NCI-H526 treated with DMSO at 0.1 percent for 48 hours (cell line): ENCODE measurements around the gene HNRNPUL1.
A peak's percentile ranks its signal among the peaks of the same experiment; 100 is the strongest.
"Not testable (repeated sequence)": the region's sequence is repeated elsewhere in the genome, so short reads cannot be mapped to it uniquely, and the experiment has no call there.

Source experiments
- DNase-seq: peaks from one replicate; lab custom pipeline; 2025; lab: John Stamatoyannopoulos, UW

The HNRNPUL1 gene

DNA sequence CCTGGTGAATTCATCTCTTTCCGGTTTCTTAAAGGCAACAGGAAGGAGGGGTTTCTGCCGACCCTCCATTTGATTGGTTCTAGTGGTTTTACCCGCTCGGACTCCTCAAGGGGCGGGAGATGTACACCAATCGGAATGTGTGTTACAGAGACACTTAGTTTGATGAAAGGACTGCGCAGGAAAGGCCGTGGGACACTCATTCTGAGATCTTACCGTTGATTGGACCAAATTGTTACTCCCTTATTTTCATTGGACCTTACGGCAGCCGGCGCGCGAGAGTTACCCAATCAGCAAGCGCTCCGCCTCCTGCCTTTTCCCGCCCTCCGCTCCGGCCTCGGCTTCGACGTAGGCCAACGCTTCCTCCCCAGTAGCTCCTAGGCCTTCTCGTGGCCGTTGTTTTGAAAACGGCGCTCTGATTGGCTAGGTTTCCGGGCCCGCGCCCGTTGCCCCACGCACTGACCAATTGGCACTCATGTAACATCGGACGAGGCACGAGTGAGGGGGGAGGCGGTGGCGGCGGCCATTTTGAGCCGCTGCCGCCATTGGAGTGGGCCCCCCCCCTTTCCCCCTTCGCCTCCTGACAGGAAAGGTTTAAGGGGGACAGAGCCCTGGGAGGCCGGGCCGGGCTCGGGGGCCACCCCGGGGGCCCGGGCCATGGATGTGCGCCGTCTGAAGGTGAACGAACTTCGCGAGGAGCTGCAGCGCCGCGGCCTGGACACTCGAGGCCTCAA lies at the start of gene HNRNPUL1:
HNRNPUL1 (plus strand) TSS at position 523 of the 731 bp plus-strand sequence; CDS start at position 655, 132 bp downstream.
- peak; percentile 100 for DNase-seq

GRCh38 chr19:41217741-41218140 lies 46.4 kb upstream of the HNRNPUL1 start:
- no peak for DNase-seq

GRCh38 chr19:41218249-41218614 lies 45.9 kb upstream of the HNRNPUL1 start:
- DNase-seq = no peak

DNA sequence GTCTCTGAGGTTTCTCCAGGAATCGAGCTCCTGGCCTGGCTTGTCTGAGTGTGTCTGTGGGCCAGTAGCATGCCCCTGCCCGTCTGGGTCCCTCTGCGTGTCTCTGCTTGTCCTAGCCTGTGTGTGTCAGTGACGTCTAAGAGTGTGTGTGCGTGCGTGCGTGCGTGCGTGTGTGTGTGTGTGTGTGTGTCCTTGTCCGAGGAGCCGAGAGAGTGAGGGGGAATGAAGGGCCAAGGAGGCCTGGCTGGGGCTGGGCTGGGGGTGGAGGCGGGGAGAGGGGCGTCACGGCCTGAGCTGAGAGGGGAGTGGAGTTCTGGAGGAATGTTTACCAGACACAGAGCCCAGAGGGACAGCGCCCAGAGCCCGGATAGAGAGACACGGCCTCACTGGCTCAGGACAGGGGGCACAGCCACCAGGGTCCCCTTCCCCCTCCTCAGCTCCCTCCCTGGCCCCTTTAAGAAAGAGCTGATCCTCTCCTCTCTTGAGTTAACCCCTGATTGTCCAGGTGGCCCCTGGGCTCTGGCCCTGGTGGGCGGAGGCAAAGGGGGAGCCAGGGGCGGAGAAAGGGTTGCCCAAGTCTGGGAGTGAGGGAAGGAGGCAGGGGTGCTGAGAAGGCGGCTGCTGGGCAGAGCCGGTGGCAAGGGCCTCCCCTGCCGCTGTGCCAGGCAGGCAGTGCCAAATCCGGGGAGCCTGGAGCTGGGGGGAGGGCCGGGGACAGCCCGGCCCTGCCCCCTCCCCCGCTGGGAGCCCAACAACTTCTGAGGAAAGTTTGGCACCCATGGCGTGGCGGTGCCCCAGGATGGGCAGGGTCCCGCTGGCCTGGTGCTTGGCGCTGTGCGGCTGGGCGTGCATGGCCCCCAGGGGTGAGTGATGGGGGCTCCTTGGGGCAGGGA lies 45.3 kb upstream of the HNRNPUL1 start, which contains the start of gene AXL:
AXL (plus strand) TSS at position 609 of the 893 bp plus-strand sequence; CDS start at position 779, 170 bp downstream.
- DNase-seq = no peak

- DNase-seq = no peak
Measured at GRCh38 chr19:41219924-41220567, 44.1 kb upstream of the HNRNPUL1 start.

- no peak for DNase-seq
Measured at GRCh38 chr19:41220811-41221210, 43.4 kb upstream of the HNRNPUL1 start.

GRCh38 chr19:41221514-41222205 lies 42.5 kb upstream of the HNRNPUL1 start:
- DNase-seq = no peak

DNA sequence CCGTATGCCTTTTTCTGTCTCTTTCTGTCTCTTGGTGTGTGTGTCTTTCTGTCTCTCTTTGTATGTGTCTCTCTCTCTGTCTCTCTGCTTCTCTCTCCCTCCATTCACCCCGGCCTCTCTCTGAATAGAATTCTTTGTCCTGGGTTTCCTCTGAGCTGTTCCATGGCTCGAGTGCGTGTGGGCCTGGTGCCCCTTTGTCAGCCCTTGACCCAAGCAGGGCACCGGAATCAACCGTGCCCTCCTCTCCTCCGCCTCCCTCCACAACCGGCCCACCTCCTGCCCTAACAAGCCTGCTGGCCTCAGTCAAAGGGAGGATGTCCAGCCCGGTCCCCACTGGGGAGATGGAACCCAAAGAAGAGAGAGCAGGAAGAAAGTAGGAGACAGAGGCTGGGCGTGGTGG lies 41.9 kb upstream of the HNRNPUL1 start:
- DNase-seq = no peak

GRCh38 chr19:41223431-41224234 lies 40.5 kb upstream of the HNRNPUL1 start:
- no peak for DNase-seq

- no peak for DNase-seq
Measured at GRCh38 chr19:41224632-41225031, 39.5 kb upstream of the HNRNPUL1 start.

- no peak for DNase-seq
Measured at GRCh38 chr19:41225238-41226052, 38.7 kb upstream of the HNRNPUL1 start.

DNA sequence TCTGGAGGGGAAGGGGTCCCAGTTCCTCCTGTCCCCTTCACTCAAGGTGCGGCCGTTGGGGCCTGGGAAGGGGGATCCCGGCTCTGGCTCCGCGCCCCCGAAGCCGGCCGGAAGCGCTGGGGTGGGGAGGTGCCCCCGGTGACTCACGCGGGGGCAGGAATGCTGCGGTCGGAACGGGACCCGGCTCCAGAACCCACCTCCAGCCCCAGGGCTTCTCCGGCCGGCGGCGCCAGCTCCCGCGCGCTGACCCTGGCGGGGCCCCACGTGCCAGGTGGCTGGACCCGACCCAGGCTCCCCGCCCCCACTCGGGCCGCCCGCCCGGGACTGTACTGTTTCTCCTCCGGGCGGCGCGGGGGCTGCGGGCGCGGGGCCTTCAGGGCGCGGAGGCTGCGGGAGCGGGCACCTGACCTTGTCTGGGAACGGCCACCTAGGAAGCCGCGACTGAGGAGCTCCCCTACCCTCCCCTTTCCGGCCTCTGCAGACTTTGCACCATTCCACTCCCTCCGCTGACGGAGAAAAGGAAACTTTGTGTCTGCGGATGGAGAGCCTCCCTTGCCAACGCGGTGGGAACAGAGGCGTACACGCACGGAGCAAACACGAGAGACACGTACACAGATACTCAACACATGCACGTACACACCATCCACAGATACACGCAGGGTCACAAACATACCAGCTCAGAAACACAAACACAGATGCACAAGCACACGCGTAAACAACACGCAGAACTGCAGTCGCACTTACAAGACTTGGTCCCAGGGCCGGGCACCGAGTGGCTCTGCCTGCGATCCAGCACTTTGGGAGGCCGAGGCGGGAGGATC lies 37.9 kb upstream of the HNRNPUL1 start:
- DNase-seq = no peak

DNA sequence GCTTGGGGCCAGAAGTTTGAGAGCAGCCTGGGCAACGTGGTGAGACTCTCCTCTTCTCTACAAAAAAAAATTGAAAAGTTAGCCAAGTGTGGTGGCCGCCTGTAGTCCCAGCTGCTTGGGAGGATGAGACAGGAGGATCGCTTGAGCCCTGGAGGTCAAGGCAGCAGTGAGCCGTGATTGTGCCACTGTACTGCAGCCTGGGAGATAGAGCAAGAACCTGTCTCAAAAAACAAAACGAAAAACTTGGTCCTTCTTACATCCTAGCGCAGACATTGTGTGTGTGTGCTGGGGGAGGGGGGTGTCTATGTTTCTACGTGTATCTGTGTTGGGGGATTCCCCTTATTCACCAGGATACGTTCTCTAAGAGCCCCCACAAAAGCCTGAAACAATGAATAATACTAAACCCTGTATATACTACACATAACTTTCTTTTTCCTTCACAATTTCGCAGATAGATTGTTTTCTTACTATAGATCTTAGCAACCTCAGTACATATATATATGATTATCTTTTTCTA lies 37.2 kb upstream of the HNRNPUL1 start:
- DNase-seq = no peak

- DNase-seq = no peak
Measured at GRCh38 chr19:41228486-41228885, 35.7 kb upstream of the HNRNPUL1 start.

DNA sequence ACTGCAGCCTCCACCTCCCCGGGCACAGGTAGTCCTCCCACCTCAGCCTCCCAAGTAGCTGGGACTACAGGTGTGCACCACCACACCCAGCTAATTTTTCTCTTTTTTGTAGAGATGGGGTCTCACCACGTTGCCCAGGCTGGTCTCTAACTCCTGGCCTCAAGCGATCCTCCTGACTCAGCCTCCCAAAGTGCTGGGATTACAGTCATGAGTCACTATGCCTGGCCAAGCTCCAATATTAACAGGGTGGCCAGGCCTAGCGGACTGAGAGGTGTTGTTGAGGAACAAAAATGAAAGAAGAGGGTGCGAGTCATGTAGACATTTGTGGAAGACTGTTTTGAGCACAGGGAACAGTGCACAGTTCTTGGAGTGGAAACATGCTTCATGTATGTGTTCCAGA lies 34.8 kb upstream of the HNRNPUL1 start:
- not testable (repeated sequence) for DNase-seq

DNA sequence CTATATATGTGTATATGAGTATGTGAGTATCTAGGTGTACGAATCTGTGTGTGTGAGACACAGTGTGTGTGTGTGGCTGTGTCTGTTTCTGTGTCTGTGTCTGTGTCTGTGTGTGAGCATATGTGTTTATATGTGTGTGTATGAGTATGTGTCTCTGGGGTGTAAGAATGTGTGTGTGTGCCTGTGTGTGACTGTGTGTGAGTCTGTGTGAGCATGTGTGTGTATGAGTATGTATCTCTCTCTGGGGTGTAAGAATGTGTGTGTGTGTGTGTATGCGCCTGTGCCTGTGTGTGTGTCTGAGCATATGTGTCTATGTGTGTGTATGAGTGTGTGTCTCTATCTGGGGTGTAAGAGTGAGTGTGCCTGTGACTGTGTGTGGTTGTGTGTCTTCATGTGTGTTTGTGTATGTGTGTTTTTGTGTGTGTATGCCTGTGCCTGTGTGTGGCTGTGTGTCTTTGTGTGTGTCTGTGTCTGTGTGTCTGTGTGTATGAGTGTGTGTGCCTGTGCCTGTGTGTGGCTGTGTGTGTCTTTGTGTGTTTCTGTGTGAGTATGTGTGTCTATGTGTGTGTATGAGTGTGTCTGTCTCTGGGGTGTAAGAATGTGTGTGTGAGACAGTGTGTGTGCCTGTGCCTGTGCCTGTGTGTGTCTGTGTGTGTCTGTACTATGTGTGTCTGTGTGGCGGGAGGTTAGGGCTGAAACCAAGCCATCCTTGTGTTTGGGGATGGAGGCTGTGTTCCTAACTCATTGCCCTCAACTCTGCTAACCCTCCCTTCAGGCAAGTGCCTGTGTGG lies 33.9 kb upstream of the HNRNPUL1 start:
- no peak for DNase-seq

GRCh38 chr19:41232686-41233085 lies 31.5 kb upstream of the HNRNPUL1 start:
- no peak for DNase-seq

DNA sequence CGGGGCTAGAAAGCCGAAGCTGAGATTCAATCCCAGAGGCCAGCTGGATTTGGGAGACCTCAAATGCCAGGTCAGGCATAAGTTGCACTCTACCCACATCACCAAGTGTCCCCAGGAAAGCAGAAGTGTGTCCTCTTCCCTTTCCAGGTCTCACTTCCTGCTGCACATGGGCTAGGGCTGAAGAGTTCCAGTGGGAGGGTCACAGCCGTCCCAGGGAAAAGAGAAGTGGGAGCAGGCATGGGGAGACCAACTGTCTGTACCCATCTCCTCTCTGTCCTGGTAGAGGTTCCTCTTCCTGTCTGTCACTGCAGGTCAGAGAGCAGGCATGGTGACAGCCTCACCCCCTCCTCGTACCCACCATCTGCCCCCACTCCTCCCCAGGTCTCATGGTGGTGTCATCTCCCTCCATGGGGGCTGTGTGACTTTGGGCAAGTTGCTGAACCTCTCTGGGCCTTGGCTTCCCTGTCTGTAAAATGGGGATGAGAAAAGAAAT lies 30.4 kb upstream of the HNRNPUL1 start:
- no peak for DNase-seq
